ENCODE data around the gene CAMKK1. TPM values are rescaled to one million over a fixed set of nuclear protein-coding genes. Genes with fewer than 3 reads are reported as not detected.

CAMKK1 gene
- total and polyA plus RNA-seq, 2 experiments from 2014 or later = 4.3 to 7.1 TPM

DNA sequence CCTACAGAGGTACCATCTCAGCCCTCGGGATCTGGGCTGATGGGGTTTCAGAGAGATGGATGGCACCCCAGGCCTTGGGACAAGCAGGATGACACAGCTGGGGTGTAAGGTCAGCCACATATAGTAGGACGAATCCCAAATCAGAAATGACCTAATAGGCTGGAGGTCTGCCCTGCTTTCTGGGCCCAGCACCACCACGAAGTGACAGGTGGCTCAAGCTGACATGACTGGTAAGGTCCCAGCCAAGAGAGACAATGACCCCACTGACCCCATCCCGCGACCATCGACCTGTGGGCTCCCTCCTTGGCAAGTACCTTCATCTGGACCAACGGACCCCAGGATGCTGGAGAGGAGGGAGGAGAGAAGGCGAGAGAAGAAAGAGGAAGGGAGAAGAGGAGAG lies 15.6 kb downstream of the CAMKK1 start:
- no peaks in the 10 kb centered on the region for H3K27me3 ChIP-seq (ENCODE audit: insufficient read depth)
- no peak for ATAC-seq
- H3K4me1 ChIP-seq (ENCODE audit: insufficient read depth) = no peaks in the 10 kb centered on the region
- no peak overlapping the region for H3K4me3 ChIP-seq
- 0 out of 2 replicates have a peak, but pooled peaks cover 3% of the 10 kb centered on the region for H3K36me3 ChIP-seq (ENCODE audit: insufficient read depth)
- H3K4me3 Mint-ChIP-seq = no peak overlapping the region
- H3K4me1 Mint-ChIP-seq = no peaks in the 10 kb centered on the region; the same call in 2 of the 3 replicates
- H3F3A ChIP-seq (replicated peaks; ENCODE audit: low read depth) = no peaks in the 10 kb centered on the region
- H3K27ac Mint-ChIP-seq = no peak overlapping the region
- no peaks in the 10 kb centered on the region for H3K79me2 ChIP-seq (replicated peaks; ENCODE audit: insufficient read depth)
- H3K27ac ChIP-seq (ENCODE audit: low read depth) = no peak overlapping the region
- peaks cover 20% of the 10 kb centered on the region for H3K36me3 Mint-ChIP-seq (ENCODE audit: low read depth)
- no peaks in the 10 kb centered on the region for H3K9me3 Mint-ChIP-seq
- no peaks in the 10 kb centered on the region for H3K9me2 ChIP-seq (ENCODE audit: insufficient read depth)
- no peaks in the 10 kb centered on the region; the same call in 1 of the 2 replicates for H4K20me1 ChIP-seq (replicated peaks; ENCODE audit: insufficient read depth)
- TF ChIP-seq EZH2phosphoT487 (IDR thresholded peaks at IDR 0.05; ENCODE audit: unreplicated experiment) (no peak), ZNF114 (CRISPR knock-in tag; IDR thresholded peaks at IDR 0.05) (no peak), POLR2AphosphoS5 (IDR thresholded peaks at IDR 0.05; ENCODE audit: low read depth) (no peak), JUNB (IDR thresholded peaks at IDR 0.05; ENCODE audit: unreplicated experiment) (no peak), STAT1 (IDR thresholded peaks at IDR 0.05; ENCODE audit: unreplicated experiment) (no peak), ZNF331 (CRISPR knock-in tag; IDR thresholded peaks at IDR 0.05; ENCODE audit: low read depth) (no peak), CREB1 (CRISPR knock-in tag; IDR thresholded peaks at IDR 0.05; ENCODE audit: low read depth) (no peak), NANOG (IDR thresholded peaks at IDR 0.05; ENCODE audit: borderline replicate concordance) (no peak), EZH2 (IDR thresholded peaks at IDR 0.05; ENCODE audit: low read depth, unreplicated experiment) (no peak)
- TF ChIP-seq, protein P1, sequence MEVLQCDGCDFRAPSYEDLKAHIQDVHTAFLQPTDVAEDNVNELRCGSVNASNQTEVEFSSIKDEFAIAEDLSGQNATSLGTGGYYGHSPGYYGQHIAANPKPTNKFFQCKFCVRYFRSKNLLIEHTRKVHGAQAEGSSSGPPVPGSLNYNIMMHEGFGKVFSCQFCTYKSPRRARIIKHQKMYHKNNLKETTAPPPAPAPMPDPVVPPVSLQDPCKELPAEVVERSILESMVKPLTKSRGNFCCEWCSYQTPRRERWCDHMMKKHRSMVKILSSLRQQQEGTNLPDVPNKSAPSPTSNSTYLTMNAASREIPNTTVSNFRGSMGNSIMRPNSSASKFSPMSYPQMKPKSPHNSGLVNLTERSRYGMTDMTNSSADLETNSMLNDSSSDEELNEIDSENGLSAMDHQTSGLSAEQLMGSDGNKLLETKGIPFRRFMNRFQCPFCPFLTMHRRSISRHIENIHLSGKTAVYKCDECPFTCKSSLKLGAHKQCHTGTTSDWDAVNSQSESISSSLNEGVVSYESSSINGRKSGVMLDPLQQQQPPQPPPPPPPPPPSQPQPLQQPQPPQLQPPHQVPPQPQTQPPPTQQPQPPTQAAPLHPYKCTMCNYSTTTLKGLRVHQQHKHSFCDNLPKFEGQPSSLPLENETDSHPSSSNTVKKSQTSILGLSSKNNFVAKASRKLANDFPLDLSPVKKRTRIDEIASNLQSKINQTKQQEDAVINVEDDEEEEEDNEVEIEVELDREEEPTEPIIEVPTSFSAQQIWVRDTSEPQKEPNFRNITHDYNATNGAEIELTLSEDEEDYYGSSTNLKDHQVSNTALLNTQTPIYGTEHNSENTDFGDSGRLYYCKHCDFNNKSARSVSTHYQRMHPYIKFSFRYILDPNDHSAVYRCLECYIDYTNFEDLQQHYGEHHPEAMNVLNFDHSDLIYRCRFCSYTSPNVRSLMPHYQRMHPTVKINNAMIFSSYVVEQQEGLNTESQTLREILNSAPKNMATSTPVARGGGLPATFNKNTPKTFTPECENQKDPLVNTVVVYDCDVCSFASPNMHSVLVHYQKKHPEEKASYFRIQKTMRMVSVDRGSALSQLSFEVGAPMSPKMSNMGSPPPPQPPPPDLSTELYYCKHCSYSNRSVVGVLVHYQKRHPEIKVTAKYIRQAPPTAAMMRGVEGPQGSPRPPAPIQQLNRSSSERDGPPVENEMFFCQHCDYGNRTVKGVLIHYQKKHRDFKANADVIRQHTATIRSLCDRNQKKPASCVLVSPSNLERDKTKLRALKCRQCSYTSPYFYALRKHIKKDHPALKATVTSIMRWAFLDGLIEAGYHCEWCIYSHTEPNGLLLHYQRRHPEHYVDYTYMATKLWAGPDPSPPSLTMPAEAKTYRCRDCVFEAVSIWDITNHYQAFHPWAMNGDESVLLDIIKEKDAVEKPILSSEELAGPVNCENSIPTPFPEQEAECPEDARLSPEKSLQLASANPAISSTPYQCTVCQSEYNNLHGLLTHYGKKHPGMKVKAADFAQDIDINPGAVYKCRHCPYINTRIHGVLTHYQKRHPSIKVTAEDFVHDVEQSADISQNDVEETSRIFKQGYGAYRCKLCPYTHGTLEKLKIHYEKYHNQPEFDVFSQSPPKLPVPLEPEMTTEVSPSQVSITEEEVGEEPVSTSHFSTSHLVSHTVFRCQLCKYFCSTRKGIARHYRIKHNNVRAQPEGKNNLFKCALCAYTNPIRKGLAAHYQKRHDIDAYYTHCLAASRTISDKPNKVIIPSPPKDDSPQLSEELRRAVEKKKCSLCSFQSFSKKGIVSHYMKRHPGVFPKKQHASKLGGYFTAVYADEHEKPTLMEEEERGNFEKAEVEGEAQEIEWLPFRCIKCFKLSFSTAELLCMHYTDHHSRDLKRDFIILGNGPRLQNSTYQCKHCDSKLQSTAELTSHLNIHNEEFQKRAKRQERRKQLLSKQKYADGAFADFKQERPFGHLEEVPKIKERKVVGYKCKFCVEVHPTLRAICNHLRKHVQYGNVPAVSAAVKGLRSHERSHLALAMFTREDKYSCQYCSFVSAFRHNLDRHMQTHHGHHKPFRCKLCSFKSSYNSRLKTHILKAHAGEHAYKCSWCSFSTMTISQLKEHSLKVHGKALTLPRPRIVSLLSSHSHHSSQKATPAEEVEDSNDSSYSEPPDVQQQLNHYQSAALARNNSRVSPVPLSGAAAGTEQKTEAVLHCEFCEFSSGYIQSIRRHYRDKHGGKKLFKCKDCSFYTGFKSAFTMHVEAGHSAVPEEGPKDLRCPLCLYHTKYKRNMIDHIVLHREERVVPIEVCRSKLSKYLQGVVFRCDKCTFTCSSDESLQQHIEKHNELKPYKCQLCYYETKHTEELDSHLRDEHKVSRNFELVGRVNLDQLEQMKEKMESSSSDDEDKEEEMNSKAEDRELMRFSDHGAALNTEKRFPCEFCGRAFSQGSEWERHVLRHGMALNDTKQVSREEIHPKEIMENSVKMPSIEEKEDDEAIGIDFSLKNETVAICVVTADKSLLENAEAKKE (CRISPR knock-in tag; IDR thresholded peaks at IDR 0.05) = no peak
- TF ChIP-seq, protein P2, sequence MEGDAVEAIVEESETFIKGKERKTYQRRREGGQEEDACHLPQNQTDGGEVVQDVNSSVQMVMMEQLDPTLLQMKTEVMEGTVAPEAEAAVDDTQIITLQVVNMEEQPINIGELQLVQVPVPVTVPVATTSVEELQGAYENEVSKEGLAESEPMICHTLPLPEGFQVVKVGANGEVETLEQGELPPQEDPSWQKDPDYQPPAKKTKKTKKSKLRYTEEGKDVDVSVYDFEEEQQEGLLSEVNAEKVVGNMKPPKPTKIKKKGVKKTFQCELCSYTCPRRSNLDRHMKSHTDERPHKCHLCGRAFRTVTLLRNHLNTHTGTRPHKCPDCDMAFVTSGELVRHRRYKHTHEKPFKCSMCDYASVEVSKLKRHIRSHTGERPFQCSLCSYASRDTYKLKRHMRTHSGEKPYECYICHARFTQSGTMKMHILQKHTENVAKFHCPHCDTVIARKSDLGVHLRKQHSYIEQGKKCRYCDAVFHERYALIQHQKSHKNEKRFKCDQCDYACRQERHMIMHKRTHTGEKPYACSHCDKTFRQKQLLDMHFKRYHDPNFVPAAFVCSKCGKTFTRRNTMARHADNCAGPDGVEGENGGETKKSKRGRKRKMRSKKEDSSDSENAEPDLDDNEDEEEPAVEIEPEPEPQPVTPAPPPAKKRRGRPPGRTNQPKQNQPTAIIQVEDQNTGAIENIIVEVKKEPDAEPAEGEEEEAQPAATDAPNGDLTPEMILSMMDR (conservative IDR thresholded peaks at IDR 0.05; ENCODE audit: low read depth in 2 of 2) = no peak
- TF ChIP-seq, protein P3, sequence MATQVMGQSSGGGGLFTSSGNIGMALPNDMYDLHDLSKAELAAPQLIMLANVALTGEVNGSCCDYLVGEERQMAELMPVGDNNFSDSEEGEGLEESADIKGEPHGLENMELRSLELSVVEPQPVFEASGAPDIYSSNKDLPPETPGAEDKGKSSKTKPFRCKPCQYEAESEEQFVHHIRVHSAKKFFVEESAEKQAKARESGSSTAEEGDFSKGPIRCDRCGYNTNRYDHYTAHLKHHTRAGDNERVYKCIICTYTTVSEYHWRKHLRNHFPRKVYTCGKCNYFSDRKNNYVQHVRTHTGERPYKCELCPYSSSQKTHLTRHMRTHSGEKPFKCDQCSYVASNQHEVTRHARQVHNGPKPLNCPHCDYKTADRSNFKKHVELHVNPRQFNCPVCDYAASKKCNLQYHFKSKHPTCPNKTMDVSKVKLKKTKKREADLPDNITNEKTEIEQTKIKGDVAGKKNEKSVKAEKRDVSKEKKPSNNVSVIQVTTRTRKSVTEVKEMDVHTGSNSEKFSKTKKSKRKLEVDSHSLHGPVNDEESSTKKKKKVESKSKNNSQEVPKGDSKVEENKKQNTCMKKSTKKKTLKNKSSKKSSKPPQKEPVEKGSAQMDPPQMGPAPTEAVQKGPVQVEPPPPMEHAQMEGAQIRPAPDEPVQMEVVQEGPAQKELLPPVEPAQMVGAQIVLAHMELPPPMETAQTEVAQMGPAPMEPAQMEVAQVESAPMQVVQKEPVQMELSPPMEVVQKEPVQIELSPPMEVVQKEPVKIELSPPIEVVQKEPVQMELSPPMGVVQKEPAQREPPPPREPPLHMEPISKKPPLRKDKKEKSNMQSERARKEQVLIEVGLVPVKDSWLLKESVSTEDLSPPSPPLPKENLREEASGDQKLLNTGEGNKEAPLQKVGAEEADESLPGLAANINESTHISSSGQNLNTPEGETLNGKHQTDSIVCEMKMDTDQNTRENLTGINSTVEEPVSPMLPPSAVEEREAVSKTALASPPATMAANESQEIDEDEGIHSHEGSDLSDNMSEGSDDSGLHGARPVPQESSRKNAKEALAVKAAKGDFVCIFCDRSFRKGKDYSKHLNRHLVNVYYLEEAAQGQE (IDR thresholded peaks at IDR 0.05; ENCODE audit: unreplicated experiment) = no peak
- TF ChIP-seq, protein P4, sequence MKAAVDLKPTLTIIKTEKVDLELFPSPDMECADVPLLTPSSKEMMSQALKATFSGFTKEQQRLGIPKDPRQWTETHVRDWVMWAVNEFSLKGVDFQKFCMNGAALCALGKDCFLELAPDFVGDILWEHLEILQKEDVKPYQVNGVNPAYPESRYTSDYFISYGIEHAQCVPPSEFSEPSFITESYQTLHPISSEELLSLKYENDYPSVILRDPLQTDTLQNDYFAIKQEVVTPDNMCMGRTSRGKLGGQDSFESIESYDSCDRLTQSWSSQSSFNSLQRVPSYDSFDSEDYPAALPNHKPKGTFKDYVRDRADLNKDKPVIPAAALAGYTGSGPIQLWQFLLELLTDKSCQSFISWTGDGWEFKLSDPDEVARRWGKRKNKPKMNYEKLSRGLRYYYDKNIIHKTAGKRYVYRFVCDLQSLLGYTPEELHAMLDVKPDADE (IDR thresholded peaks at IDR 0.05) = no peak
- DNase-seq (ENCODE audit: low spot score) = no peak
- H3K4me2 ChIP-seq = no peak overlapping the region
- H3K27me3 Mint-ChIP-seq (ENCODE audit: insufficient read depth, low read depth, poor library complexity) = peaks cover 12% of the 10 kb centered on the region
- H2AFZ ChIP-seq = no peak overlapping the region

Data from GM23338 (cell line).